ENCODE measurements around the gene CHRNG. TPM values are rescaled to one million over a fixed set of nuclear protein-coding genes. Genes with fewer than 3 reads are reported as not detected.

The CHRNG gene
- total RNA-seq, 4 donors from 2014 or later: not detected

DNA sequence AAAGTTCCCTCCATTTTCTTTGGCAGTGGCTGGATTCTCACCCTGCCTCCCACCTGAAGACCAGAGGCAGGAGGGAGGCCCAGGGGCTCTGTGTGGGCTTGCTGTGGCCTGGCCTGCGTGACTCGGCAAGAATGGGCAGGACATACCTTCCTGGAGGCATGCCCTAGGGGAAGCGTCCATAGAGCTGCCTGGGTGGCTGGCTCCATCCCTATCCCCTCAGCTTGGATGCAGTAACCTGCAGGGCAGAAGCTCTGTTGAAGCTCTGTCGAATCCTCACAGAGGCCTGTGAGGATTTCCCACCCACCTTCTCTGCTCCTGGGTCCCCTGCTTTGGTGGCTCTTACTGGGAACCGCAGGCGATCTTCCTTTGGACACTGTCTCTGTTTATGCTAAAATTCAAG is 20.6 kb upstream of the CHRNG start:
- H3K4me3 ChIP-seq: no peak overlapping the region
- H3K27me3 ChIP-seq: peaks cover 55% of the 10 kb centered on the region
- no peaks in the 10 kb centered on the region for H3K9me3 ChIP-seq
- no peak for TF ChIP-seq POLR2A (IDR thresholded peaks at IDR 0.05)
- no peak for TF ChIP-seq EP300 (IDR thresholded peaks at IDR 0.05)
- TF ChIP-seq, protein P1, sequence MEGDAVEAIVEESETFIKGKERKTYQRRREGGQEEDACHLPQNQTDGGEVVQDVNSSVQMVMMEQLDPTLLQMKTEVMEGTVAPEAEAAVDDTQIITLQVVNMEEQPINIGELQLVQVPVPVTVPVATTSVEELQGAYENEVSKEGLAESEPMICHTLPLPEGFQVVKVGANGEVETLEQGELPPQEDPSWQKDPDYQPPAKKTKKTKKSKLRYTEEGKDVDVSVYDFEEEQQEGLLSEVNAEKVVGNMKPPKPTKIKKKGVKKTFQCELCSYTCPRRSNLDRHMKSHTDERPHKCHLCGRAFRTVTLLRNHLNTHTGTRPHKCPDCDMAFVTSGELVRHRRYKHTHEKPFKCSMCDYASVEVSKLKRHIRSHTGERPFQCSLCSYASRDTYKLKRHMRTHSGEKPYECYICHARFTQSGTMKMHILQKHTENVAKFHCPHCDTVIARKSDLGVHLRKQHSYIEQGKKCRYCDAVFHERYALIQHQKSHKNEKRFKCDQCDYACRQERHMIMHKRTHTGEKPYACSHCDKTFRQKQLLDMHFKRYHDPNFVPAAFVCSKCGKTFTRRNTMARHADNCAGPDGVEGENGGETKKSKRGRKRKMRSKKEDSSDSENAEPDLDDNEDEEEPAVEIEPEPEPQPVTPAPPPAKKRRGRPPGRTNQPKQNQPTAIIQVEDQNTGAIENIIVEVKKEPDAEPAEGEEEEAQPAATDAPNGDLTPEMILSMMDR (IDR thresholded peaks at IDR 0.05): no peak
- no peak for TF ChIP-seq POLR2AphosphoS5 (IDR thresholded peaks at IDR 0.05)
- no peak overlapping the region for H3K27ac ChIP-seq
- 53 to 74% methylated on average over 3 of the region's 6 CpGs for WGBS, 2 donors (ENCODE audit: low coverage in 1 of 2)
- peaks cover 0 to 24% (median 15%) of the 10 kb centered on the region in 3 donors for H3K4me1 ChIP-seq
- no peak for ATAC-seq
- H3K36me3 ChIP-seq: no peaks in the 10 kb centered on the region

DNA sequence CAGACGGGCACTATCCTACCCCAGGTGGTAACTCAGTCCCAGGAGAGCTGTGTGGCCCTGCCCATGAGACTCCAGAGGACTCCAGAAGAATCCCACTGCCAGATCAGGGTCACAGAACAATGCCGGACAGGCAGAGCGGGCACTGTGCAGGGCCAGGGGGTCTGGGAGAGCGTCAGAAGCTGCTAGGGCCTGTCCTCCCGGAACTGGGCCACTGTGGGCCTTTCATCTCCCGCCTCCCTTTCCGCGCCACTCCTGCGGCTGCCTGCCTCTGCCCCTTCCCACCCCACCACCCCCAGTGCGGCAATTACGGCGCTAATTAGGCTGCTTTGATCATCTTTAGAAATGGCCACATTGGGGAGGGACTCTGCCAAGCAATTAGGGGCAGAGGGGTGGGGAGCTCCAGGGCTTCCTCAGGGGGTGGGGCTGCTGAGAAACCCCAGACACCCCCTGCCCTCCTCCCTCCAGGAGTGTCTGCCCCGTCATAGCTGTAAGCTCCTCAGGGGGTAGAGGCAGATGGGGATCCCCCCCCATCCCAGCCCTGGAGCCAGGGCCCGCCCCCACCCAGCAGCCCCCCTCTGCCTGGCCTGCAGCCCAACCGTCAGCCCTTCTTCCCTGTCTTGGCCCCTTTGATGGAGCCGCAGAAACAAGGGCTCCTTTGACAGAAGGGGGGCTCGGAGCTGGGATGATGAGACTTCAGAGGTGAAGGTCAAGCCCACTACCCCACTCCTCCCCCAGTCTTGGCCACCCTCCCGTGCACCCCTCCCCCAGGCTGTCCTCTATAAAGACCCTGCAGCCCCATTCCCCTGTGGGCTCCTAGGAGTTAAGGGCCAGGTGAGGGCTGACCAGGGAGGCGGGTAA is 19.7 kb upstream of the CHRNG start, which contains the start of gene PRSS56:
Gene PRSS56, plus strand, starts transcription at position 808 of the 858 bp plus-strand sequence. CDS start 211 bp downstream, outside the sequence.
- H3K27me3 ChIP-seq: peaks cover 65% of the 10 kb centered on the region
- 45% methylated on average over 2 of the region's 19 CpGs; no CpG with 5 or more reads in 1 of the 2 donors for WGBS, 2 donors (ENCODE audit: low coverage in 1 of 2)
- no peak for ATAC-seq
- H3K9me3 ChIP-seq: no peaks in the 10 kb centered on the region
- no peak within 1 kb of the TSS for H3K27ac ChIP-seq
- H3K4me3 ChIP-seq: no peak within 1 kb of the TSS
- H3K36me3 ChIP-seq: no peaks in the 10 kb centered on the region
- peaks cover 0 to 32% (median 18%) of the 10 kb centered on the region in 3 donors for H3K4me1 ChIP-seq
- TF ChIP-seq POLR2A (IDR thresholded peaks at IDR 0.05) (no peak), EP300 (IDR thresholded peaks at IDR 0.05) (no peak), POLR2AphosphoS5 (IDR thresholded peaks at IDR 0.05) (no peak)
- TF ChIP-seq, protein P1 (IDR thresholded peaks at IDR 0.05): no peak

DNA sequence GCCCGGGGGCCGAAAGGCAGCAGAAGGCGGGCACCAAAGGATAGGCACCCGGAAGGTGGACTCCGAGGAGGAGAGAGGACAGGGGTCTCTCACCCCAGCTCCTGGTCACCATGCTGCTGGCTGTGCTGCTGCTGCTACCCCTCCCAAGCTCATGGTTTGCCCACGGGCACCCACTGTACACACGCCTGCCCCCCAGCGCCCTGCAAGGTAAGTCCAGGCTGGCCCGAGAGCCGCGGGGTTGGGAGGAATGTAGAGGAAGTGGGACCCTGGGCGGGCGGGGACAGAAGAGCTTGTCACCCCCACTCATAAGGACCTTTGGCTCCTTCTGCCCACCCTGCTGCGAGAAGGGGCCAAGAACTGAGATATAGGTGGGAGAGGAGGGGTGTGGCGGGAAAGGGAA is 19.0 kb upstream of the CHRNG start:
- no peaks in the 10 kb centered on the region for H3K36me3 ChIP-seq
- H3K4me3 ChIP-seq: no peak overlapping the region
- TF ChIP-seq POLR2A (IDR thresholded peaks at IDR 0.05) (no peak), EP300 (IDR thresholded peaks at IDR 0.05) (no peak), POLR2AphosphoS5 (IDR thresholded peaks at IDR 0.05) (no peak)
- TF ChIP-seq, protein P1 (IDR thresholded peaks at IDR 0.05): no peak
- WGBS, 2 donors (ENCODE audit: low coverage in 1 of 2): 70% methylated on average over 2 of the region's 15 CpGs; no CpG with 5 or more reads in 1 of the 2 donors
- no peaks in the 10 kb centered on the region for H3K9me3 ChIP-seq
- ATAC-seq: no peak
- H3K27me3 ChIP-seq: peaks cover 72% of the 10 kb centered on the region
- H3K4me1 ChIP-seq: peaks cover 0 to 38% (median 21%) of the 10 kb centered on the region in 3 donors
- H3K27ac ChIP-seq: no peak overlapping the region

DNA sequence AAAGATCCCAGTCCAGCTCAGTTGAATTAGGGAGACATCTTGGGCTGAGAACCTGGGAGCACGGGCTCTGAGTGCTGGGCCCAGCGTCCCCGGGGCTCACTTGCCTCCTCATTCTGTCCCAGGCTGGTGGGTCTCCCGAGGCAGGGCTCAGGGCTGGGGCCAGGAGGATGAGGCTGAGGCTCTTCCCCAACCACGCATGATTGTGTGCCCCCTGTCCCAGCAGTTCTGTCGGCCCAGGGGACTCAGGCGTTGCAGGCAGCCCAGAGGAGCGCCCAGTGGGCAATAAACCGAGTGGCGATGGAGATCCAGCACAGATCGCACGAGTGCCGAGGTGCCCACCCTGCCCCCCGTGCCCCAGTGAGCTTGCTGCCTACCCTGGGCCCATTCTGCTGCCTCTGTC is 18.4 kb upstream of the CHRNG start:
- no peaks in the 10 kb centered on the region for H3K36me3 ChIP-seq
- 74 to 100% methylated on average over 5 to 6 of the region's 14 CpGs for WGBS, 2 donors (ENCODE audit: low coverage in 1 of 2)
- H3K27ac ChIP-seq: no peak overlapping the region
- TF ChIP-seq EP300 (IDR thresholded peaks at IDR 0.05) (no peak), POLR2A (IDR thresholded peaks at IDR 0.05) (no peak), POLR2AphosphoS5 (IDR thresholded peaks at IDR 0.05) (no peak)
- TF ChIP-seq, protein P1 (IDR thresholded peaks at IDR 0.05): no peak
- H3K9me3 ChIP-seq: no peaks in the 10 kb centered on the region
- ATAC-seq: no peak
- H3K4me1 ChIP-seq: peaks cover 0 to 44% (median 25%) of the 10 kb centered on the region in 3 donors
- H3K4me3 ChIP-seq: no peak overlapping the region
- H3K27me3 ChIP-seq: peaks cover 78% of the 10 kb centered on the region
